Ovary (tissue), 9 donors: ENCODE measurements around the gene LHB. TPM values are rescaled to one million over a fixed set of nuclear protein-coding genes. Genes with fewer than 3 reads are reported as not detected.

Experiments
- DNase-seq, 5 donors: peaks; one replicate each; pipeline ENCODE4 v3.0.0-alpha.2; 2019 to 2020
- H3K27ac ChIP-seq, 2 donors: fragments of 200-600 bp; one replicate each; pipeline versions ENCODE4 v1.5.1 to v1.8.0; 2019 to 2022
- H3K27me3 ChIP-seq: fragments of 200-600 bp; one replicate; pipeline ENCODE4 v1.8.0; 2022
- H3K36me3 ChIP-seq: fragments of 200-600 bp; sonication (generic); one replicate; pipeline ENCODE4 v1.5.1; 2019
- H3K4me1 ChIP-seq: one replicate; pipeline ENCODE4 v1.8.1; 2013; ENCODE audit warnings: mild to moderate bottlenecking, moderate library complexity; ENCODE audit not compliant: insufficient read depth
- H3K4me3 ChIP-seq: fragments of 200-600 bp; sonication (generic); one replicate; pipeline ENCODE4 v1.5.1; 2017
- H3K9me3 ChIP-seq, 2 donors: fragments of 200-600 bp in 1 of 2; sonication (generic) in 1 of 2; one replicate each; pipeline versions ENCODE4 v1.5.1 to v1.8.1; 2013 to 2019; ENCODE audit warnings: mild to moderate bottlenecking in 1 of 2, moderate library complexity in 1 of 2
- EP300 ChIP-seq: sonication (generic); formaldehyde crosslinking; IDR thresholded peaks from one replicate; pipeline ENCODE4 v1.6.1; 2017; ENCODE audit warnings: antibody characterized with exemption
- POLR2A ChIP-seq: fragments of 450-650 bp; IDR thresholded peaks from one replicate; pipeline ENCODE4 v1.6.1; 2017; ENCODE audit warnings: antibody characterized with exemption, mild to moderate bottlenecking, moderate library complexity
- WGBS, 3 donors: extraction: QIAGEN DNeasy Blood & Tissue Kit in 1 of 3; methylation state at CpG; one replicate each; pipeline versions ENCODE4 v1.1.5 to v1.1.7; 2013 to 2017; 5-methylcytosine and 5-hydroxymethylcytosine counted together
- intact Hi-C, 4 donors: fragments of 100-400 bp; cut with DNase I; formaldehyde crosslinking; loops; one replicate each; pipeline versions ENCODE4 v1.11.0 to v1.15.1; 2022 to 2023
- polyA plus RNA-seq, 2 donors: library from polyadenylated mRNA; stranded (reverse); fragments of 200-250 nt in 1 of 2; fragments of 350-450 nt in 1 of 2; fragmentation: Illumina TruSeq in 1 of 2; extraction: RNeasy Lipid Tissue Mini Kit (QIAGEN cat#74804) in 1 of 2; gene quantifications; one replicate each; pipeline ENCODE4 v1.2.3, GENCODE V29; 2013 to 2014
- total RNA-seq, 7 donors: library from RNA; depleted of rRNA in 2 of 7; stranded (reverse); fragments of >200 nt in 2 of 7; fragmentation: NEBNext Ultra II Directional in 3 of 7; extraction: Animal tissue kit (Norgen Biotek cat#: 25700) in 3 of 7; gene quantifications; one replicate each; pipeline versions ENCODE4 v1.1.0 to v1.2.4, GENCODE V29; 2016 to 2023
- TF ChIP-seq, protein P1 (sequence below), 3 donors: fragments of 450-650 bp in 2 of 3; fragments of 200-600 bp in 1 of 3; IDR thresholded peaks; one replicate each; pipeline versions ENCODE4 v1.5.1 to v1.8.0; 2016 to 2022; ENCODE audit warnings: antibody characterized with exemption in 3 of 3, mild to moderate bottlenecking in 1 of 3
- donor health status: DM: no; HTN: no; CAD: no; lungs with moderate emphysema.
- donor health status: DM: no; HTN: no; CAD: no.
- donor health status: Bipolar disorder and iron deficiency.
- donor health status: DM: yes; HTN: yes; CAD: no.
- donor health status: DM: no; HTN: no; CAD: no.
- donor health status: DM: yes; HTN: yes; CAD: no.

The LHB gene
- total and polyA plus RNA-seq, 9 donors, result not detected

GRCh38 chr19:48991873-48992580 is 24.9 kb downstream of the LHB start:
- intact Hi-C loops, result no loop called here
- DNase-seq, result peak; percentile 49 to 71 (median 55)
- TF ChIP-seq EP300, result no peak
- TF ChIP-seq POLR2A, result peak; percentile 40
- WGBS, 3 donors, result 5 to 9% (median 9%) methylated on average over 8 of the region's 8 CpGs
- no peaks in the 10 kb centered on the region for H3K27me3 ChIP-seq
- peak overlapping the region; percentile 83 to 86 for H3K27ac ChIP-seq
- no peaks in the 10 kb centered on the region for H3K9me3 ChIP-seq
- H3K4me1 ChIP-seq, result peaks cover 16% of the 10 kb centered on the region
- no peaks in the 10 kb centered on the region for H3K36me3 ChIP-seq
- H3K4me3 ChIP-seq, result peak overlapping the region; percentile 78

GRCh38 chr19:48991011-48991609 is 25.8 kb downstream of the LHB start:
- peak overlapping the region in 1 of 2 donors; percentile 83 for H3K27ac ChIP-seq
- WGBS, 3 donors, result 85 to 89% (median 87%) methylated on average over 20 to 22 of the region's 22 CpGs
- peak in 2 of 5 donors; percentile 18 to 38 for DNase-seq
- no peaks in the 10 kb centered on the region for H3K9me3 ChIP-seq
- H3K4me1 ChIP-seq, result peaks cover 16% of the 10 kb centered on the region
- no peaks in the 10 kb centered on the region for H3K27me3 ChIP-seq
- TF ChIP-seq EP300 (no peak), POLR2A (no peak)
- TF ChIP-seq, protein P1, sequence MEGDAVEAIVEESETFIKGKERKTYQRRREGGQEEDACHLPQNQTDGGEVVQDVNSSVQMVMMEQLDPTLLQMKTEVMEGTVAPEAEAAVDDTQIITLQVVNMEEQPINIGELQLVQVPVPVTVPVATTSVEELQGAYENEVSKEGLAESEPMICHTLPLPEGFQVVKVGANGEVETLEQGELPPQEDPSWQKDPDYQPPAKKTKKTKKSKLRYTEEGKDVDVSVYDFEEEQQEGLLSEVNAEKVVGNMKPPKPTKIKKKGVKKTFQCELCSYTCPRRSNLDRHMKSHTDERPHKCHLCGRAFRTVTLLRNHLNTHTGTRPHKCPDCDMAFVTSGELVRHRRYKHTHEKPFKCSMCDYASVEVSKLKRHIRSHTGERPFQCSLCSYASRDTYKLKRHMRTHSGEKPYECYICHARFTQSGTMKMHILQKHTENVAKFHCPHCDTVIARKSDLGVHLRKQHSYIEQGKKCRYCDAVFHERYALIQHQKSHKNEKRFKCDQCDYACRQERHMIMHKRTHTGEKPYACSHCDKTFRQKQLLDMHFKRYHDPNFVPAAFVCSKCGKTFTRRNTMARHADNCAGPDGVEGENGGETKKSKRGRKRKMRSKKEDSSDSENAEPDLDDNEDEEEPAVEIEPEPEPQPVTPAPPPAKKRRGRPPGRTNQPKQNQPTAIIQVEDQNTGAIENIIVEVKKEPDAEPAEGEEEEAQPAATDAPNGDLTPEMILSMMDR (IDR thresholded peaks at IDR 0.05), result no peak
- H3K4me3 ChIP-seq, result no peak overlapping the region
- intact Hi-C loops, result no loop called here
- no peaks in the 10 kb centered on the region for H3K36me3 ChIP-seq

- intact Hi-C loops, result no loop called here
- no peak overlapping the region for H3K27ac ChIP-seq
- TF ChIP-seq, protein P1 (IDR thresholded peaks at IDR 0.05), result no peak
- TF ChIP-seq POLR2A, result no peak
- no peak for TF ChIP-seq EP300
- WGBS, 3 donors, result 55 to 59% (median 57%) methylated on average over 4 of the region's 4 CpGs
- peaks cover 16% of the 10 kb centered on the region for H3K4me1 ChIP-seq
- no peak overlapping the region for H3K4me3 ChIP-seq
- no peak for DNase-seq
- no peaks in the 10 kb centered on the region for H3K36me3 ChIP-seq
- H3K27me3 ChIP-seq, result no peaks in the 10 kb centered on the region
- H3K9me3 ChIP-seq, result no peaks in the 10 kb centered on the region
Observed at GRCh38 chr19:48990400-48990799, 26.5 kb downstream of the LHB start.

GRCh38 chr19:48989701-48990291 is 27.1 kb downstream of the LHB start:
- Histone ChIP-seq H3K27ac (no peak overlapping the region), H3K36me3 (no peaks in the 10 kb centered on the region), H3K9me3 (no peaks in the 10 kb centered on the region), H3K27me3 (no peaks in the 10 kb centered on the region), H3K4me1 (peaks cover 14% of the 10 kb centered on the region), H3K4me3 (no peak overlapping the region)
- intact Hi-C loops, result no loop called here
- no peak for DNase-seq
- TF ChIP-seq POLR2A (no peak), EP300 (no peak)
- TF ChIP-seq, protein P1 (IDR thresholded peaks at IDR 0.05), result no peak
- 61 to 66% (median 65%) methylated on average over 17 of the region's 17 CpGs for WGBS, 3 donors

DNA sequence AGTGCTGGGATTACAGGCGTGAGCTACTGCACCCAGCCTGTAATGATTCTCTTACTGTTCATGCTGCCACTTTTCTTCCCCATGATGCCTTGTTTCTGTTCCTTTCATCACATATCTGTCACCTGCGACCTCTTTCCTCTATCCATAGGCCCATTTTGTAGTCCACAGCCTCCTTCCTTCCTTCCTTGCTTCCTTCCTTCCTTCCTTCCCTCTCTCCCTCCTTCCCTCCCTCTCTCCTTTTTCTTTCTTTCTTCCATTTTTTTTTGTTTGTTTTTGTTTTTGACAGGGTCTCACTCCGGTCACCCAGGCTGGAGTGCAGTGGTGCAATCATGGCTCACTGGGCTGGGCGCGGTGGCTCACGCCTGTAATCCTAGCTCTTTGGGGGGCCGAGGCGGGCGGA is 28.0 kb downstream of the LHB start:
- Histone ChIP-seq H3K4me3 (no peak overlapping the region), H3K4me1 (peaks cover 12% of the 10 kb centered on the region), H3K36me3 (no peaks in the 10 kb centered on the region), H3K9me3 (no peaks in the 10 kb centered on the region), H3K27me3 (no peaks in the 10 kb centered on the region), H3K27ac (no peak overlapping the region)
- intact Hi-C loops, result no loop called here
- no peak for DNase-seq
- WGBS, 3 donors, result 89 to 95% (median 94%) methylated on average over 9 of the region's 9 CpGs
- TF ChIP-seq, protein P1 (IDR thresholded peaks at IDR 0.05), result no peak
- no peak for TF ChIP-seq POLR2A
- TF ChIP-seq EP300, result no peak
